Peyer's patch (tissue), 4 donors: ENCODE measurements around the gene TMEM209.

Experiments used
- POLR2A ChIP-seq, 2 donors: fragments of 450-650 bp; IDR thresholded peaks; one replicate each; pipeline ENCODE4 v1.5.1; 2017; ENCODE audit warnings: antibody characterized with exemption in 2 of 2, mild to moderate bottlenecking in 2 of 2, moderate library complexity in 2 of 2
- TF ChIP-seq, protein P1 (sequence below), 6 experiments: fragments of 450-650 bp in 4 of 6; fragments of 200-600 bp in 2 of 6; sonication (generic) in 1 of 6; IDR thresholded peaks; one replicate each; pipeline ENCODE4 v1.5.1; 2017 to 2019; ENCODE audit warnings: antibody characterized with exemption in 6 of 6, mild to moderate bottlenecking in 3 of 6, moderate library complexity in 1 of 6

DNA sequence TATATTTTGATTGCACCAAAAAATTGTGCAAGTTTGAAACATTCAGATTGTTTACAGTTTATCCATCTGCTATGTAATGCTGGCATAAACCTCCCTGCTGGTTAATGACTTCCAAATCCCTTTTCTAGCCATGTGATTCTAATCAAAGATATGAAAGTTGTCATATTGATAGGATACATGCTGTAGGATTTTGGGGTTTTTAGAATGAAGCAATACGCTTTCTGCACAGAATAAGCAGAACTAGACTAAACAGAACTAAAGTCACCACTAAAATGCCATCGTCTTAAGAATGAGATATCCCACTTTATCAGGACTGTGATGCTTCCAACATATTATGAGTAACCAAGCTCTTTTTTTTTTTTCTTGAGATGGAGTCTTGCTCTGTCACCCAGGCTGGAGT is 3.3 kb upstream of the TMEM209 start:
- TF ChIP-seq, protein P1, sequence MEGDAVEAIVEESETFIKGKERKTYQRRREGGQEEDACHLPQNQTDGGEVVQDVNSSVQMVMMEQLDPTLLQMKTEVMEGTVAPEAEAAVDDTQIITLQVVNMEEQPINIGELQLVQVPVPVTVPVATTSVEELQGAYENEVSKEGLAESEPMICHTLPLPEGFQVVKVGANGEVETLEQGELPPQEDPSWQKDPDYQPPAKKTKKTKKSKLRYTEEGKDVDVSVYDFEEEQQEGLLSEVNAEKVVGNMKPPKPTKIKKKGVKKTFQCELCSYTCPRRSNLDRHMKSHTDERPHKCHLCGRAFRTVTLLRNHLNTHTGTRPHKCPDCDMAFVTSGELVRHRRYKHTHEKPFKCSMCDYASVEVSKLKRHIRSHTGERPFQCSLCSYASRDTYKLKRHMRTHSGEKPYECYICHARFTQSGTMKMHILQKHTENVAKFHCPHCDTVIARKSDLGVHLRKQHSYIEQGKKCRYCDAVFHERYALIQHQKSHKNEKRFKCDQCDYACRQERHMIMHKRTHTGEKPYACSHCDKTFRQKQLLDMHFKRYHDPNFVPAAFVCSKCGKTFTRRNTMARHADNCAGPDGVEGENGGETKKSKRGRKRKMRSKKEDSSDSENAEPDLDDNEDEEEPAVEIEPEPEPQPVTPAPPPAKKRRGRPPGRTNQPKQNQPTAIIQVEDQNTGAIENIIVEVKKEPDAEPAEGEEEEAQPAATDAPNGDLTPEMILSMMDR (IDR thresholded peaks at IDR 0.05): no peak
- no peak for TF ChIP-seq POLR2A (IDR thresholded peaks at IDR 0.05)
